GM19193 (cell line): ENCODE data around the gene OLIG2.

Experiments used
- POLR2A ChIP-seq: IDR thresholded peaks from 4 replicates; pipeline ENCODE4 v1.6.1; 2011; ENCODE audit not compliant: insufficient read depth, insufficient read length; ENCODE audit errors: extremely low read depth

The OLIG2 gene

DNA sequence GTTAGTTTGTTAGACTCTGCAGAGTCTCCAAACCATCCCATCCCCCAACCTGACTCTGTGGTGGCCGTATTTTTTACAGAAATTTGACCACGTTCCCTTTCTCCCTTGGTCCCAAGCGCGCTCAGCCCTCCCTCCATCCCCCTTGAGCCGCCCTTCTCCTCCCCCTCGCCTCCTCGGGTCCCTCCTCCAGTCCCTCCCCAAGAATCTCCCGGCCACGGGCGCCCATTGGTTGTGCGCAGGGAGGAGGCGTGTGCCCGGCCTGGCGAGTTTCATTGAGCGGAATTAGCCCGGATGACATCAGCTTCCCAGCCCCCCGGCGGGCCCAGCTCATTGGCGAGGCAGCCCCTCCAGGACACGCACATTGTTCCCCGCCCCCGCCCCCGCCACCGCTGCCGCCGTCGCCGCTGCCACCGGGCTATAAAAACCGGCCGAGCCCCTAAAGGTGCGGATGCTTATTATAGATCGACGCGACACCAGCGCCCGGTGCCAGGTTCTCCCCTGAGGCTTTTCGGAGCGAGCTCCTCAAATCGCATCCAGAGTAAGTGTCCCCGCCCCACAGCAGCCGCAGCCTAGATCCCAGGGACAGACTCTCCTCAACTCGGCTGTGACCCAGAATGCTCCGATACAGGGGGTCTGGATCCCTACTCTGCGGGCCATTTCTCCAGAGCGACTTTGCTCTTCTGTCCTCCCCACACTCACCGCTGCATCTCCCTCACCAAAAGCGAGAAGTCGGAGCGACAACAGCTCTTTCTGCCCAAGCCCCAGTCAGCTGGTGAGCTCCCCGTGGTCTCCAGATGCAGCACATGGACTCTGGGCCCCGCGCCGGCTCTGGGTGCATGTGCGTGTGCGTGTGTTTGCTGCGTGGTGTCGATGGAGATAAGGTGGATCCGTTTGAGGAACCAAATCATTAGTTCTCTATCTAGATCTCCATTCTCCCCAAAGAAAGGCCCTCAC, at the start of gene OLIG2:
TSS of gene OLIG2 (plus strand) at position 447 of the 954 bp plus-strand sequence. CDS start 928 bp downstream, outside the sequence.
- no peak for TF ChIP-seq POLR2A

- TF ChIP-seq POLR2A = no peak
Observed at GRCh38 chr21:32976791-32977190, 48.9 kb upstream of the OLIG2 start.

- TF ChIP-seq POLR2A = no peak
Observed at GRCh38 chr21:32977216-32977615, 48.5 kb upstream of the OLIG2 start.

DNA sequence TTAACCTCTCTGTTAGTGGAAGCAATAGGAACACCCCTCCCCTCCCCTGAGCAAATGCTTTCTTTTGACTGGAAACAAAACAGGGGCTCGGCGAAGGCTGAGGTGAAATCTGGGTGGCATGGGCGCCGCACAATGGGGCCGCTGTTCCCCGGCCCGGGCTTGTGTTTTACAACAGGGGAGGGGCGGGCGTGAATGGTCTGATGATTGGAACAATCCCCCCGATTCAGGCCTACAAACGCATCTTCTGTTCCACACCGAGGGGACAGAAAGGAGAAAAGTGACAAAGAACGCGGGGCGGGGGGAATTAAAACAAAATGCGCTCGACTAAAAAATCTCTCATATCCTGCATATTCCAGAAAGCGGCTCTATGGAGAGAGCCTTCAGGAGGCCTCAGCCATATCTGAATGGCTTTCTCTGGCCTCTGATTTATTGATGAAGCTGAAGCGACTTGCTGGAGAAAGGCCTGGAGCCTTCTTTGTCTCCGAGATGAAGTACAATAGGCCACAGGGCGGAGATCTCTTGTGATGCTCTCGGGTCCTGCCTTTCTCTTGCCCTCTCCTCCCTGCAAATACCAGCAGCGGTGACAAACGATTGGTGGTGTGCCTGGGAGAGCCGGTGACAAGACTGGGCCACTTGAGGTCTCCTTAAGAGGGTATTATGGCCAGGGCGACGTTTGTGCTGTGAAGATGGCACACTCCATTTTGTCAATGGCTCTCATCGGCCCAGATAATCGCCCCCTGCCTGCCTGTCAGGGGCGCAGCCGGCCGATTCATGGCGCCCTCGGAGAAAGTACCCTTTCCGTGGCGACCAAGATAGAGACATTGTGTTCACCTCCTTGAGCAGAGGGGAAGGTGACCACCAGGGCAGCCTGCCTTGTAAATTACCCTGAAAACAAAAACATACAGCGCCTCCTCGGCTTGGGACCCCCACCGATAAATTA, 47.1 kb upstream of the OLIG2 start:
- TF ChIP-seq POLR2A = no peak

- TF ChIP-seq POLR2A = no peak
Observed at GRCh38 chr21:32979598-32980268, 46.0 kb upstream of the OLIG2 start.

DNA sequence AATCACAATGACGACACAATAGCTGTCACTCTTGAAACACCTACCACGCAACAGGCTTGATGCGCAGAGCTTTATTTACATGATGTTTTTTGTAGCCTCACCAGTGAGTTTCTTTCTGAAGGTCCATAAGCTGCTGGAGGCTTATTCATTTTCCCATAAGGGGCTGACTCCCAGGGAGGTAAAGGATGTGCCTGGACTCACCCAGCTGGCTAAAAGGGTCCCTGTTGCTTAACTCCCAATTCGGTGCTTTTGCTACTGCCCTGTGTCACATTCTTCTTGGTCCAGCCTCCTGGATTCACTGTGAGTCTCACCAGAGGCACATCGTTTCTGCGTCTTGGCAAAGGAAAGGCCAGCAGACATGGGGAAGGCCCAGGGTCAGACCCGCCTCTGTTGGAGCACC, 44.6 kb upstream of the OLIG2 start:
- no peak for TF ChIP-seq POLR2A

DNA sequence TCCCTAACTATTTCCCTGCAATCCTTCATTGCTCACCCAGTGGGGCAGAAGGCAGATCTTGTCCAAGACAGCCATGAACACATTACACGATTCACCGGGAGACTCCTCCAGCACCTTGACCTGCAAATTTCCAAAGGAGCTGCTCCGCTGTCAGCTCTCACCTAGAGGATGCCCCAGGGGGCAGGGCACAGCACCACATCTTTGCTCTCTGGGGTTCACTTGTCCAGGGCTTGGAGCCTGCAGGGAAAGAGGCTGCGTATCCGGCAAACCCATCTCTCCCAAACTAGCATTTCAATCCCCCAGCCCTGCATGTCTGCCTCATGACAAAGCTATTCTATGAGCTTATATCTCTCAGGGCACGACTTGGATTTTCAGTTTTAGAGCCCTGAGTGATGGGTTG, 35.1 kb upstream of the OLIG2 start:
- TF ChIP-seq POLR2A = no peak

- no peak for TF ChIP-seq POLR2A
Observed at GRCh38 chr21:32991361-32991760, 34.4 kb upstream of the OLIG2 start.

- no peak for TF ChIP-seq POLR2A
Observed at GRCh38 chr21:32993894-32994293, 31.8 kb upstream of the OLIG2 start.

DNA sequence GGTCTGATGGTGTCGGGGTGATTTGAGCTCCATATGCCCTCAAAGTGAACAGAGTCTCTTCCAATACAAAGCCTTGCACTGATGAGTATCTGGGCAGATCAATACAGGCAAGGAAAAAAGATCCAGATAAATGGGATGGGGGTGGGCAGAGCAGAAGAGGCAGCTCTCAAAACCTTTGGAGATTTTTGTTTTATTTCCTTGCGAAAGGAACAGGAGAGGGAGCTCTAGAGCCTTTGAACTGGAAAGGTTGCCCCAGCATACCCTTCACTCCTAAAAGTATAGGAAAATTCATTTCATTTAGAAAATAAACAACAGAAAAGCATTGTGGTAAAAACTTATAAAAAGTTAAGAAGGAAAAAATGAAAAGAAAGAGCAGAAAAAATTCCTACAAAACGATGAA, 31.4 kb upstream of the OLIG2 start:
- no peak for TF ChIP-seq POLR2A

DNA sequence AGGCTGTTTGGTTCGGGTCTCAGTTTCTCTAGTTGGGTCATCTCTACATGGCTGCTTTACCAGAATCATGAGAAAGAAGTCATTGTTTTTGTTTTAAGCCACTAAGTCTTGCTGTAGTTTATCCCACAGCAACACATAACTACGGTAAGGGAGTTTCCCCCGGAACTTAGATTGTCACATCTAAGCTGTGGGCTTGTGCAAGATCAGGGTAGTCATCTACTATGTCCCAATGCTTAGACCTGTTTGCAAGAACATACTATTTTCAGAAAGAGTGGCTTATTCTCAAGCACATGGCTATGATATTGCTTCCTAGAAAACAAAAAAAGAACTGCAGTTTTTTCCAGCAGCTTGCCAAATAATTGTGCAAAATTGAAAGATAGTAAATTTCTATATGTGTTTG, 18.0 kb upstream of the OLIG2 start:
- no peak for TF ChIP-seq POLR2A

DNA sequence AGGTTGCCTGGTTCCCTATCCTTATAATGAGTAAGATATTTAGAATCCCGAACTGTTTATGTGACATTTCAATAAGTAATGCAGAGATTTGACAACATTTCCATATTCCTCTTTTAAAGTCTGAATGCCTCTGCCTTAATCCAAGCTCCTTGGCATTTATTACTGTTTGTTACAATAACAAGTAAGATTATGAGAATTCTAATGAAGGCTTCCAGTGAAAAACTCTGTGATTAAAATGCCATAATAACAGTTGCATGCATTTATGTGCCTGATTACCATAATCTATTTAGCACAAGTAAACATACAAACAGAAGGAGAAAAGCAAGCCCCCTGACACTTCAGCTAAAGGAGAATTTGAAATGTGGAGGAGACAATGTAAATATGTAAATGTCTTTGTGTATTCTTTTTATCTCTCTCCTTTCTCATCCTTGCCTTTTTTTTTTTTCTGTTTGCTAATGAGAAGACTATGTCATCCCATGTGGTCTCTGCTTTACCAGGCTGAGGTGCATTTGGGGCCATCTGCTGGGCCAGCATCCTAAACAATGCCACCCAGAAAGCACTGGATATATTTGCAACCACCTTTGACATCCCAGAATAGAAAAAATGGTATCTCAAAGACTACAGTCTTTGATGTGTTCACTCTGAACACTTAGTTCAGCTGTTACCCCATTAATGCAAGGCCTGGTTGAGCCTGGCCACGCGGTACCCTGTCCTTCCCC, 17.2 kb upstream of the OLIG2 start:
- TF ChIP-seq POLR2A = no peak

DNA sequence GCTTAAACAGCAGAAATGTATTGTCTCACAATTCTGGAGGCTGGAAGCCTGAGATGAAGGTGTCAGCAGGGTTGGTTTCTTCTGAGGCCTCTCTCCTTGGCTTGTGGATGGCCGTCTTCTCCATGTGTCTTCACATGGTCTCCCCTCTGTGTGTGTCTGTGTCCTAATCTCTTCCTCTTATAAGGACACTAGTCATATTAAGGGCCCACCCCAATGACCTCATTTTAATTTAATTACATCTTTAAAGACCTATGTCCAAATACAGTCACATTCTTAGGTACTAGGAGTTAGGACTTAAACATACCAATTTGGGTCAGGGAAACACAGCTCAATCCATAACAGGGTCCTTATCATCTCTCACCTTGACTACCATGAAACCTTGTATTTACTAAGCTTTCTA, 14.8 kb upstream of the OLIG2 start:
- TF ChIP-seq POLR2A = no peak

- no peak for TF ChIP-seq POLR2A
Observed at GRCh38 chr21:33011462-33011861, 14.3 kb upstream of the OLIG2 start.

DNA sequence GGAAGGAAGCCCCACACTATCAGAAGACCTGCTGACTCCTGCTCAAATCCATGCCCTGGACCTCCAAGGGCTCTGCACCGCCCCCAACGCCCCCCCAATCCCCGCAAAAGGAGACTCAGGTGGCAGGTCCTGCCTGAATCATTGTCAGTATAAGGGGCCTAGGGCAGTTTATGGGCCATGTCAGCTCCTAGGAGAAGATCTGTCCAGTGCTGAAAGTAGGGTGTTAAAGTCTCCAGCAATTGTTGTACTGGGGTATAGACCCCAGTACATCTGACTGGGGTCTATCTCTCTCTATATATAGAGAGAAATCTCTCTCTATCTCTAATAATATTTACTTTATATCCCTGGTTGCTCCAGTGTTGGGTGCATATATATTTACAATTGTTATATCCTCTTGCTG, 12.1 kb upstream of the OLIG2 start:
- no peak for TF ChIP-seq POLR2A

DNA sequence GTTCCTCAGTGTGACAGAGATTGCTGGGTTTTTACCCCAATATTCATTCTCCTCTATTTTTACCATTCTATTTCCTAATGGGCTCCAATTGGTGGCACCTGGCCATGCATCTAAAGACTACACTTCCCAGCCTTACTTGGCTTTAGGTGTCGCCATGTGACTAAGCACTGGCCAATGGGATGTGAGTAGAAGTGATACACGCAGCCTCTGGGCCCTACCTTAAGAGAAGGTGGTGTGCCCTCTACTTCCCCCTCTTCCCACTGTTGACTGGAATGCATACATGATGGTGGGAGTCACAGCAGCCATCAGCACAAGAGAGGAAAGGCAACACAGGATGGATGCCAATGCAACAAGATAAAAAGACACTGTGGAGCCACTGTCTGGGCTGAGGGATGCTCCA, 11.4 kb upstream of the OLIG2 start:
- no peak for TF ChIP-seq POLR2A
